Measurements from ENCODE around the gene ANKRD28. TPM values are rescaled to one million over a fixed set of nuclear protein-coding genes. Genes with fewer than 3 reads are reported as not detected.
"Not testable (repeated sequence)": the region's sequence is repeated elsewhere in the genome, so short reads cannot be mapped to it uniquely, and the experiment has no call there.

The ANKRD28 gene
- total RNA-seq = 10 to 100 TPM; 41.5 to 64.5 (median 49.1) TPM
- polyA plus RNA-seq = 10 to 100 TPM; 13.4 to 15.6 (median 14.8) TPM

DNA sequence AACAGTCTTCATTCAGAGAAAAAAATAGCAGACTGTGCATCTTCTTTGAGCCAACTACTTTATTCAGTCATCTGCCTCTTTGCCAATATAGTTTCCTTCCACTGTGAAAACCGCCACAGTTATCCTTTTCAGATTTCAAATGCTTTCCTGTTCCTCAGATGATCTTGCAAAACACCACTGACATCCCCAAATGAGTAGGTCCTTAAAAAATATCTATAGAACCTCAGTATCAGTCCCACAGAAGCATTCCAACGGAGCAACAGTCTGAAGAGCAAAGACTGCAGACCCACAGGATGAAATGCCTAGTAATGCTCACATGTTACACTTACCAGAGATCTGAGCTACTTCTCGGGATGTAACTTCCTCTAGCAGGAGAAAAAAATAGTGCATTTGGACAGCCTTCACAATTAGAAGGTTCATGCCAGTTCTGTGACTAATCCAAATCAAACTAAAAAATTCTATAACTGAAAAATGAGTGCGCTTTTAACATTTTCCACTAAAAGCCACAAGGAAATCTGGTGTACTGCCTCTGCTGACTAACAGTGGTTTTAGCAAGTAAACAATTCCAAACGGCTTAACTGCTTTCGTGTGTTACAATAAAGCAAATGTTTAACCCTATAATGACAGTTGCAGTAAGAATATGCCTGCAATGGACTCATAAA is at the start of gene ANKRD28:
Gene ANKRD28 (minus strand): TSS at position 338 of the 662 bp plus-strand sequence. CDS start 1,458 bp downstream, outside the sequence.
- WGBS, 2 donors = 3 to 6% methylated on average over 6 of the region's 6 CpGs
- DNase-seq = no peak
- TF ChIP-seq POLR2AphosphoS5 (IDR thresholded peaks at IDR 0.05) (peak; percentile 65 to 89 (median 68)), POLR2A (IDR thresholded peaks at IDR 0.05) (no peak), EP300 (IDR thresholded peaks at IDR 0.05) (no peak)
- TF ChIP-seq, protein P1, sequence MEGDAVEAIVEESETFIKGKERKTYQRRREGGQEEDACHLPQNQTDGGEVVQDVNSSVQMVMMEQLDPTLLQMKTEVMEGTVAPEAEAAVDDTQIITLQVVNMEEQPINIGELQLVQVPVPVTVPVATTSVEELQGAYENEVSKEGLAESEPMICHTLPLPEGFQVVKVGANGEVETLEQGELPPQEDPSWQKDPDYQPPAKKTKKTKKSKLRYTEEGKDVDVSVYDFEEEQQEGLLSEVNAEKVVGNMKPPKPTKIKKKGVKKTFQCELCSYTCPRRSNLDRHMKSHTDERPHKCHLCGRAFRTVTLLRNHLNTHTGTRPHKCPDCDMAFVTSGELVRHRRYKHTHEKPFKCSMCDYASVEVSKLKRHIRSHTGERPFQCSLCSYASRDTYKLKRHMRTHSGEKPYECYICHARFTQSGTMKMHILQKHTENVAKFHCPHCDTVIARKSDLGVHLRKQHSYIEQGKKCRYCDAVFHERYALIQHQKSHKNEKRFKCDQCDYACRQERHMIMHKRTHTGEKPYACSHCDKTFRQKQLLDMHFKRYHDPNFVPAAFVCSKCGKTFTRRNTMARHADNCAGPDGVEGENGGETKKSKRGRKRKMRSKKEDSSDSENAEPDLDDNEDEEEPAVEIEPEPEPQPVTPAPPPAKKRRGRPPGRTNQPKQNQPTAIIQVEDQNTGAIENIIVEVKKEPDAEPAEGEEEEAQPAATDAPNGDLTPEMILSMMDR (IDR thresholded peaks at IDR 0.05) = peak in 1 of 4 experiments; percentile 52
- Histone ChIP-seq H3K4me3 (peak within 1 kb of the TSS; percentile 32 to 51 (median 40)), H3K27me3 (no peaks in the 10 kb centered on the region), H3K4me1 (peaks cover 0 to 42% (median 22%) of the 10 kb centered on the region in 4 donors), H3K36me3 (no peaks in the 10 kb centered on the region), H3K9me3 (no peaks in the 10 kb centered on the region), H3K27ac (peak within 1 kb of the TSS; percentile 83 to 93 (median 88))
- intact Hi-C loops (cut with DNase I) = no loop called here

DNA sequence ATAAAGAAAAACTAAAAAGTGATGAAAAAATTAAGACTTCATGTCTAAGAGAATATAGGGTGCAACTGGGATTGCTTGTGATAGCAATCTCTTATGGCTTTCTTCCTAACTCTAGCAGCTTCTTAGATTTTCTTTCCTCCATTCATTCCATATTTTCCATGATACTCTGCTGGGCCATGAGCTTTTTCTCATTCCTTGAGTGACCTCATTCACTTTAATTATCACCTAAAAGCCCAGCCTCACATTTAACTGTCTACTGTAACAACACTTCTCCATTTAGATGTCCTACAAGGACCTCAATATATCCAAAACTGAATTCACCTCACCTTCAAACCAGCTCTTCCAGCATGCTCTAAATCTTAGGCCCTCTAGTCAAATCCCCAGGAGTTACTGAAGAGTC is 49.5 kb upstream of the ANKRD28 start:
- no peak for TF ChIP-seq POLR2A (IDR thresholded peaks at IDR 0.05)
- TF ChIP-seq POLR2AphosphoS5 (IDR thresholded peaks at IDR 0.05) = no peak
- H3K4me3 ChIP-seq = no peak overlapping the region
- no peaks in the 10 kb centered on the region for H3K9me3 ChIP-seq
- intact Hi-C loops (cut with DNase I) = no loop called here
- H3K4me1 ChIP-seq = no peaks in the 10 kb centered on the region
- H3K27ac ChIP-seq = no peak overlapping the region
- no peaks in the 10 kb centered on the region for H3K27me3 ChIP-seq
- H3K36me3 ChIP-seq = no peaks in the 10 kb centered on the region
- DNase-seq = no peak

DNA sequence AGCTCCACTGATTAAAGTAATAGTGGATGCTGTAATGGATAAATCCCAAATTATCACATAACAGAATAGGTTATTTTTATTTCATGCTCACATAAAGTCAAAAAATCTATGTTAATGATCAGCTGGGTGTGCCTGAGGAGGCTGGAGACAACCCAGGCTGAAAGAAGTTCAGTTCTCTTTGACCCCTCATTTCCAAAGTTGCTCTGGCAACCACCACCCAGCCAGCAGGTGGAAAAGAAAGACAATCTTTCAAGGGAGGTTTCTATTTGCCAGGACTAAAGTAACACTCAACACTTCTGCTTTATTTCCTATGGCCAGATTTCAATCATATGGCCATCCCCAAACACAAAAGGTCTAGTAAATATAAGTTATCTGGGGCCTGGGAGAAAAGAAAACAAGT is 48.8 kb upstream of the ANKRD28 start:
- Histone ChIP-seq H3K36me3 (no peaks in the 10 kb centered on the region), H3K27me3 (no peaks in the 10 kb centered on the region), H3K4me3 (no peak overlapping the region), H3K27ac (no peak overlapping the region), H3K4me1 (no peaks in the 10 kb centered on the region), H3K9me3 (no peaks in the 10 kb centered on the region)
- intact Hi-C loops (cut with DNase I) = no loop called here
- no peak for DNase-seq
- TF ChIP-seq, protein P1 (IDR thresholded peaks at IDR 0.05) = no peak
- TF ChIP-seq POLR2AphosphoS5 (IDR thresholded peaks at IDR 0.05) (no peak), EP300 (IDR thresholded peaks at IDR 0.05) (no peak), POLR2A (IDR thresholded peaks at IDR 0.05) (no peak)

DNA sequence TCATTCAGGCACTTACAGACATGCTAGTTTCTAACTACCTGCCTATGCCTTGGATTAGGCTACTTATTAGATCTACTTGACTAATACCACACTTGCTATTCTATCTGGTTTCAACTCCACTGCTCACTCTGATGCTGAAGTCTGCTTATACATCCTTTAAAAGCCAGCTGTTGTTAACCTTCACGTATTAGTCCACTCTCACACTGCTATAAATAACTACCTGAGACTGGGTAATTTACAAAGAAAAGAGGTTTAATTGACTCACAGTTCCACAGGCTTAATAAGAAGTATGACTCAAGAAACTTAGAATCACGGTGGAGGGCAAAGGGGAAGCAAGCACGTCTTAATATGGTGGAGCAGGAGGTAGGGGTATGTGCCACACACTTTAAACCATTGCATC is 47.7 kb upstream of the ANKRD28 start:
- TF ChIP-seq, protein P1 (IDR thresholded peaks at IDR 0.05) = no peak
- TF ChIP-seq EP300 (IDR thresholded peaks at IDR 0.05) = no peak
- no peak for TF ChIP-seq POLR2A (IDR thresholded peaks at IDR 0.05)
- no peak for TF ChIP-seq POLR2AphosphoS5 (IDR thresholded peaks at IDR 0.05)
- no peak overlapping the region for H3K4me3 ChIP-seq
- 84 to 87% methylated on average over 3 of the region's 3 CpGs for WGBS, 2 donors

DNA sequence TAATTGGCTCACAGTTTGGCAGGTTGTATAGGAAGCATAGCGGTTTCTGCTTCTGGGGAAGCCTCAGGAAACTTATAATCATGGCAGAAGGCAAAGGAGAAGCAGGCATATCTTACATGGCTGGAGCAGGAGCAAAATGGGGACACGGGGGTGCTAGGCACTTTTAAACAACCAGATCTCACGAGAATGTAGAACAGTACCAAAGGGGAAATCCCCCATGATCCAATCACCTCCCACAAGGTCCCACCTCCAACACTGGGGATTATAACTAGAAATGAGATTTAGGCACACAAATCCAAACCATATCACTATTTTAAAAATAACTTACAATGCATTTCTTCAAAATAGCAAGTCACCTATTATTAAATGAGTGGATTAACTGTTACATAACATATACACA is 47.1 kb upstream of the ANKRD28 start:
- no peak overlapping the region for H3K27ac ChIP-seq
- intact Hi-C loops (cut with DNase I) = no loop called here
- H3K36me3 ChIP-seq = no peaks in the 10 kb centered on the region
- H3K4me1 ChIP-seq = no peaks in the 10 kb centered on the region
- H3K9me3 ChIP-seq = no peaks in the 10 kb centered on the region
- no peaks in the 10 kb centered on the region for H3K27me3 ChIP-seq
- 89 to 90% methylated on average over 3 of the region's 3 CpGs for WGBS, 2 donors
- H3K4me3 ChIP-seq = no peak overlapping the region
- TF ChIP-seq EP300 (IDR thresholded peaks at IDR 0.05) (no peak), POLR2A (IDR thresholded peaks at IDR 0.05) (no peak), POLR2AphosphoS5 (IDR thresholded peaks at IDR 0.05) (no peak)
- TF ChIP-seq, protein P1 (IDR thresholded peaks at IDR 0.05) = no peak
- DNase-seq = no peak

More for the DNA sequence above, 47.7 kb upstream of the ANKRD28 start:
- no peaks in the 10 kb centered on the region for H3K9me3 ChIP-seq
- H3K4me1 ChIP-seq = no peaks in the 10 kb centered on the region
- no peaks in the 10 kb centered on the region for H3K27me3 ChIP-seq
- intact Hi-C loops (cut with DNase I) = no loop called here
- DNase-seq = no peak
- no peaks in the 10 kb centered on the region for H3K36me3 ChIP-seq
- H3K27ac ChIP-seq = no peak overlapping the region

DNA sequence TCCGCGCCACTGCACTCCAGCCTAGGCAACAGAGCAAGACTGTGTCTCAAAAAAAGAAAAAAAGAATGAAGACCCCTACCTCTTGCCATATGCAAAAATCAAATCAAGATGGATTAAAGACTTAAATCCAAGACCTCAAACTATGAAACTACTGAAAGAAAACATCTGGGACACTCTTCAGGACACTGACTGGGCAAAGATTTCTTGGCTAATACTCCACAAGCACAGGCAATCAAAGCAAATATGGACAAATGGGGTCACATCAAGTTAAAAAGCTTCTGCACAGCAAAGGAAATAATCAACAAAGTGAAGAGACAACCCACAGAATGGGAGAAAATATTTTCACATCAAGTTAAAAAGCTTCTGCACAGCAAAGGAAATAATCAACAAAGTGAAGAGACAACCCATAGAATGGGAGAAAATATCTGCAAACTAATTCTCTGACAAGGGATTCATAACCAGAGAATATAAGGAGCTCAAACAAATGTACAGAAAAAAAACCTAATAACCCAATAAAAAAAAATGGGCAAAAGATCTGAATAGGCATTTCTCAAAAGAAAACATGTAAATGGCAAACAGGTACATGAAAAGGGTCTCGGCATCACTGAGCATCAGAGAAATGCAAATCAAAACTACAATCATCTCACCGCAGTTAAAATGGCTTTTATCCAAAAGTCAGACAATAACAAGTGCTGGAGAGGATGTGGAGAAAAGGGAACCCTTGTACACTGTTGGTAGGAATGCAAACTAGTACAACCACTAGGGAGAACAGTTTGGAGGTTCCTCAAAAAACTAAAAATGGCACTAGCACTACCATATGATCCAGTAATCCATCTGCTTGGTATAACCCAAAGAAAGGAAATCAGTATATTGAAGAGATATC is 43.6 kb upstream of the ANKRD28 start:
- H3K36me3 ChIP-seq; intact Hi-C loops (cut with DNase I); DNase-seq; H3K4me3 ChIP-seq; H3K4me1 ChIP-seq; H3K9me3 ChIP-seq; H3K27ac ChIP-seq; H3K27me3 ChIP-seq: not testable (repeated sequence)
- 97% methylated on average over 4 of the region's 4 CpGs for WGBS, 2 donors

All from sigmoid colon (tissue), 7 donors.